ENCODE results near the gene GRIK1. TPM values are rescaled to one million over a fixed set of nuclear protein-coding genes. Genes with fewer than 3 reads are reported as not detected.

Gene GRIK1
- polyA plus RNA-seq, 1 donor from 2014 or later, result not detected

GRCh38 chr21:29940991-29941390, 1.2 kb upstream of the GRIK1 start:
- H3K27me3 Mint-ChIP-seq, result peaks cover 19% of the 10 kb centered on the region
- no peak overlapping the region for H3K27ac Mint-ChIP-seq
- H3K36me3 Mint-ChIP-seq, result no peaks in the 10 kb centered on the region
- H3K4me1 Mint-ChIP-seq, result peaks cover 0 to 4% (median 2%) of the 10 kb centered on the region in 3 donors
- H3K9me3 Mint-ChIP-seq, result peaks cover 0 to 7% (median 2%) of the 10 kb centered on the region in 3 donors
- H3K4me3 Mint-ChIP-seq, result no peak overlapping the region

- Mint-ChIP-seq H3K4me3 (no peak overlapping the region), H3K27me3 (peaks cover 19% of the 10 kb centered on the region), H3K36me3 (no peaks in the 10 kb centered on the region), H3K4me1 (peaks cover 0 to 4% (median 2%) of the 10 kb centered on the region in 3 donors), H3K9me3 (peaks cover 0 to 7% (median 2%) of the 10 kb centered on the region in 3 donors), H3K27ac (no peak overlapping the region)
Measured at GRCh38 chr21:29940361-29940760, 565 bp upstream of the GRIK1 start.

- Mint-ChIP-seq H3K27ac (peak overlapping the region in 1 of 3 donors; percentile 27), H3K36me3 (no peaks in the 10 kb centered on the region), H3K27me3 (peaks cover 19% of the 10 kb centered on the region), H3K9me3 (peaks cover 0 to 7% (median 2%) of the 10 kb centered on the region in 3 donors), H3K4me3 (no peak overlapping the region), H3K4me1 (peaks cover 0 to 4% (median 2%) of the 10 kb centered on the region in 3 donors)
Measured at GRCh38 chr21:29939104-29939923, 482 bp downstream of the GRIK1 start.

GRCh38 chr21:29938776-29939103, 1.1 kb downstream of the GRIK1 start:
- no peak overlapping the region for H3K27ac Mint-ChIP-seq
- peaks cover 0 to 2% (median 2%) of the 10 kb centered on the region in 3 donors for H3K4me1 Mint-ChIP-seq
- peaks cover 0 to 7% (median 0%) of the 10 kb centered on the region in 3 donors for H3K9me3 Mint-ChIP-seq
- H3K27me3 Mint-ChIP-seq, result peaks cover 19% of the 10 kb centered on the region
- no peaks in the 10 kb centered on the region for H3K36me3 Mint-ChIP-seq
- no peak overlapping the region for H3K4me3 Mint-ChIP-seq

GRCh38 chr21:29933088-29933487, 6.7 kb downstream of the GRIK1 start:
- Mint-ChIP-seq H3K9me3 (peaks cover 0 to 2% (median 0%) of the 10 kb centered on the region in 3 donors), H3K4me1 (no peaks in the 10 kb centered on the region), H3K27ac (no peak overlapping the region), H3K27me3 (peaks cover 7% of the 10 kb centered on the region), H3K36me3 (no peaks in the 10 kb centered on the region), H3K4me3 (no peak overlapping the region)

- Mint-ChIP-seq H3K9me3 (peaks cover 0 to 3% (median 1%) of the 10 kb centered on the region in 3 donors), H3K36me3 (no peaks in the 10 kb centered on the region), H3K27me3 (no peaks in the 10 kb centered on the region), H3K27ac (no peak overlapping the region), H3K4me1 (no peaks in the 10 kb centered on the region), H3K4me3 (no peak overlapping the region)
Measured at GRCh38 chr21:29928537-29928936, 11.3 kb downstream of the GRIK1 start.

- no peak overlapping the region for H3K27ac Mint-ChIP-seq
- peaks cover 0 to 1% (median 0%) of the 10 kb centered on the region in 3 donors for H3K9me3 Mint-ChIP-seq
- H3K4me1 Mint-ChIP-seq, result no peaks in the 10 kb centered on the region
- no peaks in the 10 kb centered on the region for H3K27me3 Mint-ChIP-seq
- no peaks in the 10 kb centered on the region for H3K36me3 Mint-ChIP-seq
- no peak overlapping the region for H3K4me3 Mint-ChIP-seq
Measured at GRCh38 chr21:29920938-29921337, 18.9 kb downstream of the GRIK1 start.

- H3K27me3 Mint-ChIP-seq, result no peaks in the 10 kb centered on the region
Measured at GRCh38 chr21:29914326-29914725, 25.5 kb downstream of the GRIK1 start.

GRCh38 chr21:29909571-29909970, 30.2 kb downstream of the GRIK1 start:
- Mint-ChIP-seq H3K27ac (no peak overlapping the region), H3K9me3 (peaks cover 2 to 8% (median 3%) of the 10 kb centered on the region in 3 donors), H3K4me3 (no peak overlapping the region), H3K27me3 (no peaks in the 10 kb centered on the region), H3K4me1 (peaks cover 0 to 2% (median 0%) of the 10 kb centered on the region in 3 donors), H3K36me3 (no peaks in the 10 kb centered on the region)

More at GRCh38 chr21:29914326-29914725, 25.5 kb downstream of the GRIK1 start:
- H3K4me3 Mint-ChIP-seq, result no peak overlapping the region
- no peak overlapping the region for H3K27ac Mint-ChIP-seq
- H3K36me3 Mint-ChIP-seq, result no peaks in the 10 kb centered on the region
- peaks cover 0 to 8% (median 0%) of the 10 kb centered on the region in 3 donors for H3K9me3 Mint-ChIP-seq
- H3K4me1 Mint-ChIP-seq, result no peaks in the 10 kb centered on the region

GRCh38 chr21:29904359-29905282, 35.2 kb downstream of the GRIK1 start:
- H3K4me3 Mint-ChIP-seq, result no peak overlapping the region
- peaks cover 5 to 20% (median 11%) of the 10 kb centered on the region in 3 donors for H3K9me3 Mint-ChIP-seq
- peaks cover 0 to 2% (median 0%) of the 10 kb centered on the region in 3 donors for H3K4me1 Mint-ChIP-seq
- H3K36me3 Mint-ChIP-seq, result no peaks in the 10 kb centered on the region
- H3K27ac Mint-ChIP-seq, result no peak overlapping the region
- no peaks in the 10 kb centered on the region for H3K27me3 Mint-ChIP-seq

- no peaks in the 10 kb centered on the region for H3K36me3 Mint-ChIP-seq
- peaks cover 2% of the 10 kb centered on the region for H3K27me3 Mint-ChIP-seq
- no peaks in the 10 kb centered on the region for H3K4me1 Mint-ChIP-seq
- peaks cover 0 to 7% (median 0%) of the 10 kb centered on the region in 3 donors for H3K9me3 Mint-ChIP-seq
- no peak overlapping the region for H3K27ac Mint-ChIP-seq
- H3K4me3 Mint-ChIP-seq, result no peak overlapping the region
Measured at GRCh38 chr21:29896884-29897283, 42.9 kb downstream of the GRIK1 start.

- H3K27ac Mint-ChIP-seq, result no peak overlapping the region
- H3K4me3 Mint-ChIP-seq, result no peak overlapping the region
- H3K9me3 Mint-ChIP-seq, result no peaks in the 10 kb centered on the region
- H3K27me3 Mint-ChIP-seq, result peaks cover 2% of the 10 kb centered on the region
- no peaks in the 10 kb centered on the region for H3K4me1 Mint-ChIP-seq
- H3K36me3 Mint-ChIP-seq, result no peaks in the 10 kb centered on the region
Measured at GRCh38 chr21:29893687-29894086, 46.1 kb downstream of the GRIK1 start.

- Mint-ChIP-seq H3K27ac (no peak overlapping the region), H3K36me3 (no peaks in the 10 kb centered on the region), H3K9me3 (no peaks in the 10 kb centered on the region), H3K27me3 (peaks cover 2% of the 10 kb centered on the region), H3K4me3 (no peak overlapping the region), H3K4me1 (no peaks in the 10 kb centered on the region)
Measured at GRCh38 chr21:29892379-29892778, 47.4 kb downstream of the GRIK1 start.

- no peaks in the 10 kb centered on the region for H3K9me3 Mint-ChIP-seq
- H3K36me3 Mint-ChIP-seq, result no peaks in the 10 kb centered on the region
- H3K4me3 Mint-ChIP-seq, result no peak overlapping the region
- H3K27me3 Mint-ChIP-seq, result no peaks in the 10 kb centered on the region
- H3K4me1 Mint-ChIP-seq, result no peaks in the 10 kb centered on the region
- H3K27ac Mint-ChIP-seq, result no peak overlapping the region
Measured at GRCh38 chr21:29888437-29888836, 51.4 kb downstream of the GRIK1 start.

GRCh38 chr21:29887313-29888009, 52.3 kb downstream of the GRIK1 start:
- Mint-ChIP-seq H3K4me3 (no peak overlapping the region), H3K27me3 (no peaks in the 10 kb centered on the region), H3K27ac (no peak overlapping the region), H3K36me3 (no peaks in the 10 kb centered on the region), H3K9me3 (no peaks in the 10 kb centered on the region), H3K4me1 (no peaks in the 10 kb centered on the region)

Data from IgD-negative memory B cell (primary cell).